IMR-90 (cell line): ENCODE measurements around the gene KCMF1. TPM values are rescaled to one million over a fixed set of nuclear protein-coding genes. Genes with fewer than 3 reads are reported as not detected.

ENCODE experiments used
- ATAC-seq: fragments of 200-7000 bp; cut with Tn5 transposase; 2 replicates; pipeline ENCODE4 v1.9.1; 2020; ENCODE audit warnings: low read depth, mild to moderate bottlenecking, moderate library complexity
- BruUV-seq: library from RNA; stranded (reverse); fragments of 400-500 nt; replicated peaks from 2 replicates; lab custom pipeline; 2021; lab: Mats Ljungman, UMichigan
- CTCF ChIA-PET: fragments of 300-600 bp; formaldehyde crosslinking; extraction: SDS; loops from one replicate; lab custom pipeline; 2021; ENCODE audit warnings: antibody characterized with exemption; lab: Yijun Ruan, JAX
- POLR2A ChIA-PET: fragments of 300-600 bp; sonication (Branson Sonifier 250); formaldehyde crosslinking; loops from one replicate; lab custom pipeline; 2022; ENCODE audit warnings: antibody characterized with exemption; ENCODE audit not compliant: unreplicated experiment; lab: Charles Lee
- DNase-seq: peaks from one replicate; pipeline ENCODE4 v3.0.0; 2013
- H2AFZ ChIP-seq: replicated peaks from 2 replicates; pipeline ENCODE3; 2013; ENCODE audit warnings: low read length, mild to moderate bottlenecking; ENCODE audit not compliant: poor library complexity
- H2AK5ac ChIP-seq: 2 replicates; pipeline ENCODE4 v1.6.1; 2013; ENCODE audit warnings: low read depth, low read length, inconsistent platforms
- H2AK9ac ChIP-seq: replicated peaks from 2 replicates; pipeline ENCODE3; 2013; ENCODE audit warnings: mild to moderate bottlenecking, low read depth, low read length, moderate library complexity; ENCODE audit not compliant: poor library complexity
- H2BK120ac ChIP-seq: 2 replicates; pipeline ENCODE4 v1.6.1; 2013; ENCODE audit warnings: low read depth, low read length, inconsistent platforms
- H2BK15ac ChIP-seq: 3 replicates; pipeline ENCODE4 v1.6.1; 2013; ENCODE audit warnings: low read depth, low read length, inconsistent platforms
- H2BK20ac ChIP-seq: 2 replicates; pipeline ENCODE4 v1.6.1; 2013; ENCODE audit warnings: low read depth, mild to moderate bottlenecking, inconsistent platforms, low read length, moderate library complexity
- H2BK5ac ChIP-seq: 2 replicates; pipeline ENCODE4 v1.6.1; 2013; ENCODE audit warnings: mild to moderate bottlenecking, low read depth, low read length, inconsistent platforms; ENCODE audit not compliant: poor library complexity, severe bottlenecking
- H3K14ac ChIP-seq: replicated peaks from 2 replicates; pipeline ENCODE4 v1.6.1; 2013; ENCODE audit warnings: low read depth, low read length, inconsistent platforms
- H3K18ac ChIP-seq: 2 replicates; pipeline ENCODE4 v1.6.1; 2013; ENCODE audit warnings: low read depth, low read length, control low read depth
- H3K23ac ChIP-seq: 2 replicates; pipeline ENCODE4 v1.6.1; 2013; ENCODE audit warnings: low read depth, low read length, inconsistent platforms
- H3K27ac ChIP-seq: 2 replicates; pipeline ENCODE4 v1.5.1; 2013; ENCODE audit warnings: mild to moderate bottlenecking, control low read depth, low read length; ENCODE audit not compliant: insufficient read depth
- H3K27me3 ChIP-seq: 2 replicates; pipeline ENCODE4 v1.6.1; 2013; ENCODE audit warnings: low read length; ENCODE audit not compliant: control insufficient read depth, insufficient read depth
- H3K36me3 ChIP-seq: 2 replicates; pipeline ENCODE4 v1.6.1; 2013; ENCODE audit warnings: low read length, mixed read lengths; ENCODE audit not compliant: control insufficient read depth, insufficient read depth
- H3K4ac ChIP-seq: 2 replicates; pipeline ENCODE4 v1.6.1; 2013; ENCODE audit warnings: low read depth, low read length, inconsistent platforms
- H3K4me1 ChIP-seq: 2 replicates; pipeline ENCODE4 v1.6.1; 2013; ENCODE audit warnings: low read length, mixed read lengths; ENCODE audit not compliant: control insufficient read depth, insufficient read depth
- H3K4me2 ChIP-seq: 2 replicates; pipeline ENCODE4 v1.6.1; 2013; ENCODE audit warnings: low read depth, mild to moderate bottlenecking, control low read depth, low read length, moderate library complexity
- H3K4me3 ChIP-seq: 2 replicates; pipeline ENCODE4 v1.5.1; 2013; ENCODE audit warnings: low read depth, mild to moderate bottlenecking, control low read depth, low read length, moderate library complexity; ENCODE audit not compliant: insufficient read depth
- H3K56ac ChIP-seq: 2 replicates; pipeline ENCODE4 v1.6.1; 2013; ENCODE audit warnings: low read length, inconsistent platforms; ENCODE audit not compliant: insufficient read depth; ENCODE audit errors: extremely low read depth
- H3K79me1 ChIP-seq, 2 experiments: 2 replicates each; pipeline ENCODE4 v1.6.1; 2013; ENCODE audit warnings: low read length in 2 of 2, inconsistent platforms in 1 of 2, low read depth in 1 of 2
- H3K9ac ChIP-seq: 2 replicates; pipeline ENCODE4 v1.6.1; 2013; ENCODE audit warnings: low read depth, low read length, control low read depth
- H3K9me1 ChIP-seq: 2 replicates; pipeline ENCODE4 v1.6.1; 2013; ENCODE audit warnings: low read length, inconsistent platforms; ENCODE audit not compliant: insufficient read depth
- H3K9me3 ChIP-seq: 2 replicates; pipeline ENCODE4 v1.6.1; 2013; ENCODE audit warnings: low read length; ENCODE audit not compliant: control insufficient read depth, insufficient read depth
- H4K20me1 ChIP-seq: 2 replicates; pipeline ENCODE4 v1.6.1; 2013; ENCODE audit warnings: low read length, inconsistent platforms; ENCODE audit not compliant: insufficient read depth
- H4K5ac ChIP-seq: 2 replicates; pipeline ENCODE4 v1.6.1; 2013; ENCODE audit warnings: mild to moderate bottlenecking, low read depth, low read length, control low read depth
- H4K8ac ChIP-seq, 2 experiments: 2 replicates each; pipeline ENCODE4 v1.6.1; 2013; ENCODE audit warnings: low read depth in 2 of 2, low read length in 2 of 2, control low read depth in 1 of 2, inconsistent platforms in 1 of 2
- H4K91ac ChIP-seq: 2 replicates; pipeline ENCODE4 v1.6.1; 2013; ENCODE audit warnings: low read depth, low read length, inconsistent platforms; ENCODE audit not compliant: insufficient read depth
- MAFK ChIP-seq: IDR thresholded peaks from 2 replicates; pipeline ENCODE4 v1.6.1; 2012; ENCODE audit warnings: low read depth, low read length, improper control_type of control experiment
- dilution Hi-C: fragments of 300-500 bp; cut with HindIII; formaldehyde crosslinking; loops from one replicate; pipeline ENCODE4 v1.14.3; 2018; ENCODE audit warnings: low sequenced_read_pairs; ENCODE audit not compliant: unreplicated experiment
- in situ Hi-C: fragments of 300-500 bp; cut with MboI; formaldehyde crosslinking; loops from 3 replicates; pipeline ENCODE4 v1.14.3; 2019; ENCODE audit warnings: low sequenced_read_pairs, inconsistent platforms, mixed read lengths
- intact Hi-C: fragments of 100-400 bp; cut with micrococcal nuclease; formaldehyde crosslinking; loops from 2 replicates; pipeline ENCODE4 v1.10.0; 2022
- polyA plus RNA-seq, 3 experiments: library from polyadenylated mRNA; depleted of rRNA; stranded (reverse); fragments of >200 nt; gene quantifications; 2 replicates each; pipeline ENCODE4 v1.2.3, GENCODE V29; 2012; ENCODE audit warnings: low replicate concordance in 1 of 3
- total RNA-seq: library from RNA; depleted of rRNA; stranded (reverse); fragments of >200 nt; gene quantifications from 2 replicates; pipeline ENCODE4 v1.2.3, GENCODE V29; 2012

Gene KCMF1
- total and polyA plus RNA-seq, 2 of the 4 experiments (the other 2 are of a cell fraction) = 49.9 to 108 TPM

- in situ Hi-C loops (no loop called here), intact Hi-C loops (no loop called here), dilution Hi-C loops (no loop called here)
- H4K91ac ChIP-seq = no peak overlapping the region
- ATAC-seq (no peak), DNase-seq (no peak)
- no peak overlapping the region for H3K18ac ChIP-seq
- no peak overlapping the region for H3K23ac ChIP-seq
- H3K4me1 ChIP-seq = no peaks in the 10 kb centered on the region
- no peak overlapping the region for H2BK15ac ChIP-seq
- no peaks in the 10 kb centered on the region for H4K20me1 ChIP-seq
- H2BK120ac ChIP-seq = no peak overlapping the region
- H4K5ac ChIP-seq = no peak overlapping the region
- no peak overlapping the region for H4K8ac ChIP-seq
- no peak overlapping the region for H3K4ac ChIP-seq
- no peak overlapping the region for H3K14ac ChIP-seq
- H3K4me2 ChIP-seq = no peak overlapping the region
- no peak overlapping the region for H2AFZ ChIP-seq
- ChIA-PET POLR2A (no interaction called here), CTCF (no interaction called here)
- H3K4me3 ChIP-seq = no peak overlapping the region
- no TSS peak for BruUV-seq
- no peak for TF ChIP-seq MAFK
- H3K56ac ChIP-seq = no peak overlapping the region
- no peak overlapping the region for H2AK5ac ChIP-seq
- H3K9ac ChIP-seq = no peak overlapping the region
- no peak overlapping the region for H3K27ac ChIP-seq
- no peaks in the 10 kb centered on the region for H3K9me1 ChIP-seq
- H3K79me1 ChIP-seq = no peaks in the 10 kb centered on the region
- H2BK20ac ChIP-seq = no peak overlapping the region
- peaks cover 8% of the 10 kb centered on the region for H3K9me3 ChIP-seq
- peaks cover 33% of the 10 kb centered on the region for H3K27me3 ChIP-seq
- no peak overlapping the region for H2BK5ac ChIP-seq
- H3K36me3 ChIP-seq = no peaks in the 10 kb centered on the region
- H2AK9ac ChIP-seq = no peak overlapping the region
Measured at GRCh38 chr2:85083092-85083491, 112.1 kb downstream of the KCMF1 start.
